B cell (primary cell): Measurements from ENCODE around the gene JAKMIP2. TPM values are rescaled to one million over a fixed set of nuclear protein-coding genes. Genes with fewer than 3 reads are reported as not detected.

Experiments
- ATAC-seq: fragments of 200-7000 bp; cut with Tn5 transposase; one replicate; pipeline ENCODE4 v1.10.0; 2021; ENCODE audit warnings: low read depth, mild to moderate bottlenecking, moderate number of reproducible peaks, moderate library complexity
- CTCF ChIA-PET: fragments of 350-600 bp; sonication (Branson Sonifier 250); formaldehyde crosslinking; loops from one replicate; lab custom pipeline; 2021; ENCODE audit warnings: antibody characterized with exemption, inconsistent platforms; lab: Charles Lee
- POLR2A ChIA-PET: fragments of 350-600 bp; sonication (Branson Sonifier 250); formaldehyde crosslinking; loops from one replicate; lab custom pipeline; 2021; ENCODE audit warnings: antibody characterized with exemption; lab: Charles Lee
- DNase-seq: peaks from one replicate; pipeline ENCODE4 v3.0.0; 2013
- H2AFZ ChIP-seq: 2 replicates; pipeline ENCODE4 v1.6.1; 2012; ENCODE audit warnings: mild to moderate bottlenecking, low read depth, low read length; ENCODE audit not compliant: insufficient read depth, poor library complexity, severe bottlenecking
- H3K27ac ChIP-seq, 2 donors: 1 replicate in 1 of 2; 2 replicates in 1 of 2; pipeline ENCODE4 v1.5.1; 2012 to 2013; ENCODE audit warnings: low read length in 2 of 2, mild to moderate bottlenecking in 2 of 2, moderate library complexity in 1 of 2
- H3K27me3 ChIP-seq, 4 experiments: fragments of 200-600 bp in 1 of 4; sonication (generic) in 1 of 4; replicated peaks in 1 of 4; 1 replicate in 2 of 4; 2 replicates in 2 of 4; pipeline versions ENCODE4 v1.6.1 to v1.7.0; 2013 to 2016; ENCODE audit warnings: low read length in 3 of 4, mild to moderate bottlenecking in 2 of 4, mixed read lengths in 1 of 4, moderate library complexity in 1 of 4; ENCODE audit not compliant: insufficient read depth in 4 of 4, control insufficient read depth in 3 of 4; ENCODE audit errors: control extremely low read depth in 1 of 4
- H3K36me3 ChIP-seq, 2 experiments: replicated peaks in 1 of 2; 1 replicate in 1 of 2; 2 replicates in 1 of 2; pipeline versions ENCODE4 v1.6.1 to v1.7.1; 2013; ENCODE audit warnings: low read length in 1 of 2; ENCODE audit not compliant: insufficient read depth in 2 of 2, control insufficient read depth in 1 of 2; ENCODE audit errors: control extremely low read depth in 1 of 2, extremely low read depth in 1 of 2
- H3K4me1 ChIP-seq, 2 donors: fragments of 200-600 bp in 1 of 2; sonication (generic) in 1 of 2; 1 replicate in 1 of 2; 2 replicates in 1 of 2; pipeline versions ENCODE4 v1.5.1 to v1.6.1; 2013 to 2017; ENCODE audit warnings: low read length in 2 of 2; ENCODE audit not compliant: control insufficient read depth in 2 of 2, insufficient read depth in 2 of 2
- H3K4me2 ChIP-seq: replicated peaks from 2 replicates; pipeline ENCODE3; 2012; ENCODE audit warnings: mild to moderate bottlenecking, low read depth, low read length; ENCODE audit not compliant: poor library complexity, severe bottlenecking
- H3K4me3 ChIP-seq, 5 experiments: fragments of 200-600 bp in 1 of 5; sonication (generic) in 1 of 5; 1 replicate in 3 of 5; 2 replicates in 2 of 5; pipeline versions ENCODE4 v1.5.1 to v1.7.0; 2011 to 2016; ENCODE audit warnings: low read length in 4 of 5, mild to moderate bottlenecking in 4 of 5, low read depth in 2 of 5, control low read depth in 1 of 5, moderate library complexity in 1 of 5; ENCODE audit not compliant: insufficient read depth in 1 of 5; ENCODE audit errors: control extremely low read depth in 1 of 5, extremely low read depth in 1 of 5
- H3K79me2 ChIP-seq: fragments of 200-600 bp; sonication (generic); one replicate; pipeline ENCODE4 v1.6.0; 2016; ENCODE audit warnings: low read length; ENCODE audit not compliant: control insufficient read depth, insufficient read depth
- H3K9ac ChIP-seq: fragments of 200-600 bp; sonication (generic); 2 replicates; pipeline ENCODE4 v1.6.1; 2017; ENCODE audit warnings: mild to moderate bottlenecking, low read length, moderate library complexity
- H3K9me3 ChIP-seq, 3 donors: one replicate each; pipeline versions ENCODE4 v1.6.1 to v1.7.1; 2013; ENCODE audit warnings: low read length in 2 of 3; ENCODE audit not compliant: control insufficient read depth in 2 of 3, insufficient read depth in 1 of 3; ENCODE audit errors: control extremely low read depth in 1 of 3
- H4K20me1 ChIP-seq: 2 replicates; pipeline ENCODE4 v1.6.0; 2012; ENCODE audit warnings: mild to moderate bottlenecking, low read length; ENCODE audit not compliant: insufficient read depth, control insufficient read depth, poor library complexity, severe bottlenecking
- H3K27ac Mint-ChIP-seq: one replicate; pipeline ENCODE4 v1.8.0; 2021; ENCODE audit warnings: mixed read lengths
- H3K27me3 Mint-ChIP-seq: one replicate; pipeline ENCODE4 v1.8.0; 2021; ENCODE audit warnings: mixed read lengths
- H3K4me1 Mint-ChIP-seq: one replicate; pipeline ENCODE4 v1.8.0; 2021; ENCODE audit warnings: mixed read lengths
- H3K4me3 Mint-ChIP-seq: one replicate; pipeline ENCODE4 v1.8.0; 2021; ENCODE audit warnings: mixed read lengths
- H3K9me3 Mint-ChIP-seq: one replicate; pipeline ENCODE4 v1.8.0; 2022; ENCODE audit warnings: mixed read lengths; ENCODE audit not compliant: insufficient read depth
- EZH2 ChIP-seq: IDR thresholded peaks from 2 replicates; pipeline ENCODE4 v1.6.1; 2012; ENCODE audit warnings: borderline replicate concordance, low read depth, mild to moderate bottlenecking, moderate library complexity, low read length; ENCODE audit not compliant: insufficient read depth, poor library complexity, severe bottlenecking
- WGBS: methylation state at CpG from one replicate; pipeline ENCODE4 v1.1.5; 2013; ENCODE audit warnings: missing lambda C conversion rate; ENCODE audit not compliant: insufficient coverage; 5-methylcytosine and 5-hydroxymethylcytosine counted together
- intact Hi-C: fragments of 100-400 bp; cut with micrococcal nuclease; formaldehyde crosslinking; loops from one replicate; pipeline ENCODE4 v1.10.0; 2022
- polyA plus RNA-seq: library from polyadenylated mRNA; depleted of rRNA; stranded (reverse); fragments of >200 nt; gene quantifications from 2 replicates; pipeline ENCODE4 v1.2.3, GENCODE V29; 2012
- total RNA-seq, 2 donors: library from RNA; stranded (reverse); fragments of 120-200 nt in 1 of 2; gene quantifications; 1 replicate in 1 of 2; 2 replicates in 1 of 2; pipeline versions ENCODE4 v1.2.3 to v1.2.4, GENCODE V29; 2013 to 2022
- TF ChIP-seq, protein P1 (sequence below): fragments of 200-600 bp; IDR thresholded peaks from one replicate; pipeline ENCODE4 v1.8.0; 2022; ENCODE audit warnings: antibody characterized with exemption, mild to moderate bottlenecking

The JAKMIP2 gene
- total and polyA plus RNA-seq, 2 donors (not counting 1 experiment from before 2014, with no cell fraction given) = 0.24 to 4.1 TPM

DNA sequence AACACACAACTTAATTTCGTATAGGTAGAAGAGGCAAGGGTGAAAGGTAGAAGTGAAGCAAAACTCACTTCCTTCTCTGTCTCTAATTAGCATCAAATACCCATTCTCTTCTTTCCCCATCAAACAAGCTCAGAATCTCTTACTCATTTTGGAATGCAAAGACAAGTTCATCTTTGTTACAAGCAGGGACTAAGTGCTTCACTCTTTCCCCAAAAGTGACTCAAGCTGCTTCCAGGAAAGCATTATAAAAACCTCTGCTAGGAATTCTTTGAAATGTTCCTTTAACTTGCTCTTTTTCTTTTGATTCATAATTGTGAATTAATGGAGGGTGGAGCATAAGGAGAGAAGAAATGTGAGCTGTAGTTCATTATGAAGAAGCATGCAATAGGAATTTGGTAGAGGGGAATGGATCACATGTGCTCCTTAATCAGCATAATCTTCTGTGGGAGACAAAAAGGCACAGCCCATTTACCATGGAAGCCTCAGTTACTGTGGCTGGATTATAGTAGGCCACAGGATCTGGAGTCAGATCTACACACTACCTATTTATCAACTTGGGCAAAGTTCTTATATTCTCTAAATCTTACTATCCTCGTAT, 163.1 kb downstream of the JAKMIP2 start:
- DNase-seq (no peak), ATAC-seq (no peak)
- no peaks in the 10 kb centered on the region for H3K4me1 Mint-ChIP-seq
- Histone ChIP-seq H3K4me3 (no peak overlapping the region), H3K79me2 (no peaks in the 10 kb centered on the region), H3K4me2 (no peak overlapping the region), H3K9ac (no peak overlapping the region), H2AFZ (no peak overlapping the region), H3K4me1 (no peaks in the 10 kb centered on the region), H3K9me3 (no peaks in the 10 kb centered on the region), H3K36me3 (no peaks in the 10 kb centered on the region), H3K27ac (no peak overlapping the region), H3K27me3 (no peaks in the 10 kb centered on the region), H4K20me1 (no peaks in the 10 kb centered on the region)
- no peaks in the 10 kb centered on the region for H3K27me3 Mint-ChIP-seq
- H3K27ac Mint-ChIP-seq = no peak overlapping the region
- TF ChIP-seq, protein P1, sequence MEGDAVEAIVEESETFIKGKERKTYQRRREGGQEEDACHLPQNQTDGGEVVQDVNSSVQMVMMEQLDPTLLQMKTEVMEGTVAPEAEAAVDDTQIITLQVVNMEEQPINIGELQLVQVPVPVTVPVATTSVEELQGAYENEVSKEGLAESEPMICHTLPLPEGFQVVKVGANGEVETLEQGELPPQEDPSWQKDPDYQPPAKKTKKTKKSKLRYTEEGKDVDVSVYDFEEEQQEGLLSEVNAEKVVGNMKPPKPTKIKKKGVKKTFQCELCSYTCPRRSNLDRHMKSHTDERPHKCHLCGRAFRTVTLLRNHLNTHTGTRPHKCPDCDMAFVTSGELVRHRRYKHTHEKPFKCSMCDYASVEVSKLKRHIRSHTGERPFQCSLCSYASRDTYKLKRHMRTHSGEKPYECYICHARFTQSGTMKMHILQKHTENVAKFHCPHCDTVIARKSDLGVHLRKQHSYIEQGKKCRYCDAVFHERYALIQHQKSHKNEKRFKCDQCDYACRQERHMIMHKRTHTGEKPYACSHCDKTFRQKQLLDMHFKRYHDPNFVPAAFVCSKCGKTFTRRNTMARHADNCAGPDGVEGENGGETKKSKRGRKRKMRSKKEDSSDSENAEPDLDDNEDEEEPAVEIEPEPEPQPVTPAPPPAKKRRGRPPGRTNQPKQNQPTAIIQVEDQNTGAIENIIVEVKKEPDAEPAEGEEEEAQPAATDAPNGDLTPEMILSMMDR = no peak
- TF ChIP-seq EZH2 = no peak
- no peak overlapping the region for H3K4me3 Mint-ChIP-seq
- no CpG with 5 or more reads among the region's 2 CpGs for WGBS
- CTCF ChIA-PET = interaction anchor here (1.7 kb wide), 1 partner anchor 9 kb away, joined by 4 read pairs; no protein-coding TSS in a partner anchor
- intact Hi-C loops = no loop called here
- no peaks in the 10 kb centered on the region for H3K9me3 Mint-ChIP-seq
- POLR2A ChIA-PET = no interaction called here

DNA sequence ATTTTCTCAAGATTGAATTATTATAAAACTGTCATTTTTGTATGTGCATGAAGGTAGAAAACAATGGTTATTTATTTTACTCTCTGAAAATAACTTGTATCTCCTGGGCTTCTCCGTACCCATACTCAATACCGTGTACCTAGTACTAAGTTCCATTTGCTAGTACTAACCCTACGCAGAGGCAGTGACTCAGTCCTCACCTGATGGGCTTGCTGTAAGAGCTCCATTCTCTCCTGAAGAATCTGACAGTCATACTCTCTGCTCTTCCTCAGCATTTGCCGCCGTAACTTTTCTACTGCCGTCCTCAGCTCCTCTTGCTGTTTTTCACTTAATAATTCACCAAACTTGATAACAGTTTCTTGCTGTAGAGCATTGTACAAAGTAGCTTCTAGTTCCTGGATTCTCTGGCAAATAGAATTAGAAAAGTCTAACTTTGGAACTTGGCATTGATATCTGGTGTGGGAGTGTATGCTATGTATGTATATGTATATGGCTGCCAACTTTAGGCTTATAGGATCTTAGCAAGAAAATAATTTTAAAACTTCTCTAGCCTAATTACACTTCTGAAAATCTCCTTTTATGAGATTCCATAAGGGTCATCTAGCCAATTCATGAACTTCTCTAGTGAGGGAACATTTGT, 164.7 kb downstream of the JAKMIP2 start:
- DNase-seq (no peak), ATAC-seq (no peak)
- ChIA-PET CTCF (interaction anchor here (1.0 to 1.7 kb wide), 2 partner anchors 11 to 205 kb away, joined by 4 read pairs; no protein-coding TSS in a partner anchor), POLR2A (no interaction called here)
- Histone ChIP-seq H4K20me1 (no peaks in the 10 kb centered on the region), H3K27me3 (no peaks in the 10 kb centered on the region), H3K4me3 (no peak overlapping the region), H3K9me3 (no peaks in the 10 kb centered on the region), H3K79me2 (no peaks in the 10 kb centered on the region), H3K27ac (no peak overlapping the region), H3K4me2 (no peak overlapping the region), H3K9ac (no peak overlapping the region), H2AFZ (no peak overlapping the region), H3K36me3 (no peaks in the 10 kb centered on the region), H3K4me1 (no peaks in the 10 kb centered on the region)
- TF ChIP-seq, protein P1 = no peak
- TF ChIP-seq EZH2 = no peak
- Mint-ChIP-seq H3K4me3 (no peak overlapping the region), H3K9me3 (no peaks in the 10 kb centered on the region), H3K4me1 (no peaks in the 10 kb centered on the region), H3K27ac (no peak overlapping the region), H3K27me3 (no peaks in the 10 kb centered on the region)
- intact Hi-C loops = no loop called here
- 95% methylated on average over 3 of the region's 6 CpGs for WGBS
